HG02973 (cell line): Measurements from ENCODE around the gene REV1.
"Not testable (repeated sequence)": the region's sequence is repeated elsewhere in the genome, so short reads cannot be mapped to it uniquely, and the experiment has no call there.

Experiments
- ATAC-seq: cut with Tn5 transposase; IDR thresholded peaks from one replicate; pipeline ENCODE4 v1.9.1; 2021; ENCODE audit warnings: moderate library complexity; ENCODE audit not compliant: unreplicated experiment

Gene REV1

DNA sequence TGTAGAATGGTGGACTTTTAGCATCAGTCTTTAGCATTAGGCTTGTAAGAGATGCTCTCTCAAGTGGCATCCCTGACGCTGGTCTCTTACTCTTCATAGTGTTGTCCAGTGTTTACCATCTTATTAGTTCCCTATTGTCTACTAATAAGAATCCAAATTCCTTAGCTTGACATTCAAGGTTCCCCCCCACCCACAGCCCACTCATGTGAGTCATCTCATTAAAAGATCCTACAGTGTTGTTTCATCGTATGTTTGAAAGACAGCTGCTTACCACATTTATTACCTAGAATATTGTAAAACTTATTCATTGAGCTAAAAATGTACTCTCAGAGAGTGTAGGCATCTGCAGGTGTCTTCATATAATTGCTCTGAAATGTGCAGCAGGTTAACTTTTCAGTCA is 124.2 kb downstream of the REV1 start:
- ATAC-seq = no peak

GRCh38 chr2:99356853-99357252 is 133.0 kb downstream of the REV1 start:
- no peak for ATAC-seq

DNA sequence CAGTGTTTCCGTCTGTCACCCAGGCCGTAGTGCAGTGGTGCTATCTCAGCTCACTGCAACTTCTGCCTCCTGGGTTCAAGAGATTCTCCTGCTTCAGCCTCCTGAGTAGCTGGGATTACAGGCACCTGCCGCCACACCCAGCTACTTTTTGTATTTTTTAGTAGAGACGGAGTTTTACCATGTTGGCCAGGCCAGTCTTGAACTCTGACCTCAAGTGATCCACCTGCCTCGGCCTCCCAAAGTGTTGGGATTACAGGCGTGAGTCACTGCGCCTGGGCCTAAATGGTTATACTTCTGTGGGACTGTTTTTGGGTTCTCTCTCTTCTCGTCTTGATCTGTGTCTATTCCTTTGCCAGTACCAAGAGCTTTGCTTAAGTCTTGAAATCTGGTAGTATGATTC is 135.0 kb downstream of the REV1 start:
- ATAC-seq = not testable (repeated sequence)

DNA sequence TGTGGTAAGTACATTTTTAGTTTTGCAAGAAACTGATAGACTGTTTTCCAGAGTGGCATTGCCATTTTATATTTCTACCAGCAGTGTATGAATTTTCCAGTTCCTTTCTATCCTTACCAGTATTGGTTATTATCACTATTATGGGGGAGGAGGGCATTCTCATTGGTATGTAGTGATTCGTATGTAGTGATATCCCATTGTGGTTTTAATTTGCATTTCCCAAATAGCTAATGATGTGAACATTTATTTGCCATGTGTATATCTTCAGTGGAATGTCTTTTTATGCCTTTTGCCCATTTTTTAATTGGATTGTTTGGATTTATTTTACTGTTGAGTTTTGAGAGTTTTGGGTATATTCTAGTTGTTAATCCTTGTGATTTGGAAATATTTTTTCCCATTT is 135.7 kb downstream of the REV1 start:
- ATAC-seq = no peak
